OCI-LY1 (cell line): ENCODE data around the gene BACH2.

ENCODE experiments used
- H2AFZ ChIP-seq: fragments of 200-600 bp; sonication (generic), shearing (Covaris generic); 2 replicates; pipeline ENCODE4 v1.6.0; 2014; ENCODE audit warnings: antibody characterized with exemption, mild to moderate bottlenecking, low read length
- H3F3A ChIP-seq: fragments of 200-600 bp; sonication (generic), shearing (Covaris generic); 2 replicates; pipeline ENCODE4 v1.6.0; 2014; ENCODE audit warnings: mild to moderate bottlenecking, antibody characterized with exemption, low read length, moderate library complexity; ENCODE audit not compliant: insufficient read depth
- H3K27ac ChIP-seq: fragments of 200-600 bp; sonication (generic); 2 replicates; pipeline ENCODE4 v1.5.1; 2014; ENCODE audit warnings: low read length, mixed run types, mild to moderate bottlenecking, low read depth; ENCODE audit not compliant: poor library complexity, severe bottlenecking
- H3K27me3 ChIP-seq: fragments of 200-600 bp; sonication (generic); 2 replicates; pipeline ENCODE4 v1.6.0; 2014; ENCODE audit warnings: antibody characterized with exemption, mild to moderate bottlenecking, low read length, moderate library complexity; ENCODE audit not compliant: insufficient read depth
- H3K36me3 ChIP-seq: fragments of 200-600 bp; sonication (generic); 2 replicates; pipeline ENCODE4 v1.6.1; 2014; ENCODE audit warnings: mild to moderate bottlenecking, antibody characterized with exemption, low read length, moderate library complexity, mixed read lengths; ENCODE audit not compliant: insufficient read depth
- H3K4me1 ChIP-seq: fragments of 200-600 bp; sonication (generic); 2 replicates; pipeline ENCODE4 v1.5.1; 2014; ENCODE audit warnings: mild to moderate bottlenecking, low read length, moderate library complexity; ENCODE audit not compliant: insufficient read depth, severe bottlenecking
- H3K4me2 ChIP-seq: fragments of 200-600 bp; sonication (generic), shearing (Covaris generic); 2 replicates; pipeline ENCODE4 v1.6.1; 2014; ENCODE audit warnings: low read length
- H3K4me3 ChIP-seq: fragments of 200-600 bp; sonication (generic); 2 replicates; pipeline ENCODE4 v1.5.1; 2014; ENCODE audit warnings: low read length, low read depth, mild to moderate bottlenecking, mixed read lengths; ENCODE audit not compliant: poor library complexity, severe bottlenecking
- H3K79me2 ChIP-seq: fragments of 200-600 bp; shearing (Covaris generic); 2 replicates; pipeline ENCODE4 v1.6.1; 2016; ENCODE audit warnings: mixed run types, low read length, mixed read lengths; ENCODE audit not compliant: insufficient read depth
- H3K9ac ChIP-seq: fragments of 200-600 bp; sonication (generic), shearing (Covaris generic); 2 replicates; pipeline ENCODE4 v1.6.1; 2014; ENCODE audit warnings: mild to moderate bottlenecking, low read length, mixed read lengths
- H3K9me2 ChIP-seq: fragments of 200-600 bp; sonication (generic), shearing (Covaris generic); 2 replicates; pipeline ENCODE4 v1.6.1; 2014; ENCODE audit warnings: low read depth, mild to moderate bottlenecking, low read length, mixed read lengths
- H3K9me3 ChIP-seq: fragments of 200-600 bp; shearing (Covaris generic); 2 replicates; pipeline ENCODE4 v1.6.1; 2014; ENCODE audit warnings: low read length, mixed read lengths
- H4K20me1 ChIP-seq: fragments of 200-600 bp; sonication (generic), shearing (Covaris generic); 2 replicates; pipeline ENCODE4 v1.6.0; 2016; ENCODE audit warnings: mild to moderate bottlenecking, low read length; ENCODE audit not compliant: insufficient read depth
- EZH2 ChIP-seq: fragments of 200-600 bp; sonication (generic), shearing (Covaris generic); IDR thresholded peaks from 2 replicates; pipeline ENCODE4 v1.8.0; 2017; ENCODE audit warnings: borderline replicate concordance, mixed run types, mild to moderate bottlenecking, antibody characterized with exemption, low read length, moderate library complexity, mixed read lengths
- TF ChIP-seq, protein P1 (sequence below): fragments of 200-600 bp; sonication (generic), shearing (Covaris generic); IDR thresholded peaks from 2 replicates; pipeline ENCODE4 v1.5.1; 2017; ENCODE audit warnings: mild to moderate bottlenecking, antibody characterized with exemption, low read length, moderate library complexity, mixed read lengths

The BACH2 gene

DNA sequence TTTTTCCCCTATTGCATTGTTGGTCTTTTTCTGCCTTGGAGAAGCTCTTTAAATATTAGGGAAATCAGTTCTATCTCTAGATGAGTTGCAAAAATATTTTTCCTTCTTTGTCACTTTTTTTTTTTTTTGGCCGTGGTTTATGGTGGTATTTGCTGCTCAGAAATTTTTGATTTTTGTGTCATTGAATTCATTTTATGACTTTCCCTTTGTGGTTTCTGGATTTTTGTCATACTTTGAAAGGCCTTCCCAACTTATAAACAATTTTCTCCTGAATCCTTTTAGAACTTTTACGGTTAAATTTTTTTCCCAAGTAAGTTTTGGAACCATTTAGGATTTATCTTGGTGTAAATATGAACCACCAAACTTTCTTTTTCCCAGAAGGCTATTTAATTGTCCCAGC lies 256.7 kb downstream of the BACH2 start:
- H3K4me2 ChIP-seq, result no peak overlapping the region

DNA sequence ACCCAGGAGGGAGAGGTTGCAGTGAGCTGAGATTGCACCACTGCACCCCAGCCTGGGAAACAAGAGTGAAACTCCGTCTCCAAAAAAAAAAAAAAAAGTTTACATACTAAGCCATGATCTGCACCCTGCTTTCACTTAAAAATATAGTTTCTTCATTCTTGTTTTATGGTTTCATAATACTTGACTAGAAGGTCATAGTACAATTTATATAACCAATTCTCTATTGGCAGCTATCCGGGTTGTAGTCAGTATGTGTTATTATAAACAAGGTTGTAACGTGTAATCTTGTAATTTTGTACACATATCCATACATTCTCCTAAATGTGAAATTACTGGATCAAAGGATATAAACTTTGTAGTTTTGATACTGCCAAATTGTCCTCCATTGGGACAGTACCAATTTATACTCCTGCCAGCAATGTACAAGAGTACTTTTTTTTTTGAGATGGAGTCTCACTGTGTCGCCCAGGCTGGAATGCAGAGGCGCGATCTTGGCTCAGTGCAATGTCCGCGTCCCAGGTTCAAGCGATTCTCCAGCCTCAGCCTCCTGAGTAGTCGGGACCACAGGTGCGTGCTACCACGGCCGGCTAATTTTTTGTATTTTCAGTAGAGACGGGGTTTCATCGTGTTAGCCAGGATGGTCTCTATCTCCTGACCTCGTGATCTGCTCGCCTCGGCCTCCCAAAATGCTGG lies 257.5 kb downstream of the BACH2 start:
- Histone ChIP-seq H3F3A (peaks cover 4% of the 10 kb centered on the region), H3K4me1 (no peaks in the 10 kb centered on the region), H3K9me2 (no peaks in the 10 kb centered on the region), H3K4me2 (no peak overlapping the region), H3K27me3 (no peaks in the 10 kb centered on the region), H3K36me3 (peaks cover 93% of the 10 kb centered on the region), H4K20me1 (no peaks in the 10 kb centered on the region), H3K27ac (no peak overlapping the region), H2AFZ (no peak overlapping the region), H3K9ac (no peak overlapping the region), H3K4me3 (no peak overlapping the region), H3K9me3 (no peaks in the 10 kb centered on the region), H3K79me2 (peaks cover 48% of the 10 kb centered on the region)
- no peak for TF ChIP-seq EZH2
- TF ChIP-seq, protein P1, sequence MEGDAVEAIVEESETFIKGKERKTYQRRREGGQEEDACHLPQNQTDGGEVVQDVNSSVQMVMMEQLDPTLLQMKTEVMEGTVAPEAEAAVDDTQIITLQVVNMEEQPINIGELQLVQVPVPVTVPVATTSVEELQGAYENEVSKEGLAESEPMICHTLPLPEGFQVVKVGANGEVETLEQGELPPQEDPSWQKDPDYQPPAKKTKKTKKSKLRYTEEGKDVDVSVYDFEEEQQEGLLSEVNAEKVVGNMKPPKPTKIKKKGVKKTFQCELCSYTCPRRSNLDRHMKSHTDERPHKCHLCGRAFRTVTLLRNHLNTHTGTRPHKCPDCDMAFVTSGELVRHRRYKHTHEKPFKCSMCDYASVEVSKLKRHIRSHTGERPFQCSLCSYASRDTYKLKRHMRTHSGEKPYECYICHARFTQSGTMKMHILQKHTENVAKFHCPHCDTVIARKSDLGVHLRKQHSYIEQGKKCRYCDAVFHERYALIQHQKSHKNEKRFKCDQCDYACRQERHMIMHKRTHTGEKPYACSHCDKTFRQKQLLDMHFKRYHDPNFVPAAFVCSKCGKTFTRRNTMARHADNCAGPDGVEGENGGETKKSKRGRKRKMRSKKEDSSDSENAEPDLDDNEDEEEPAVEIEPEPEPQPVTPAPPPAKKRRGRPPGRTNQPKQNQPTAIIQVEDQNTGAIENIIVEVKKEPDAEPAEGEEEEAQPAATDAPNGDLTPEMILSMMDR, result no peak

More for the DNA sequence above, 256.7 kb downstream of the BACH2 start:
- TF ChIP-seq EZH2, result no peak
- TF ChIP-seq, protein P1, result no peak
- no peaks in the 10 kb centered on the region for H3K9me2 ChIP-seq
- H3K36me3 ChIP-seq, result peaks cover 93% of the 10 kb centered on the region
- H3K79me2 ChIP-seq, result peaks cover 40% of the 10 kb centered on the region
- no peak overlapping the region for H3K9ac ChIP-seq
- no peak overlapping the region for H3K4me3 ChIP-seq
- H3K27ac ChIP-seq, result no peak overlapping the region
- no peaks in the 10 kb centered on the region for H3K4me1 ChIP-seq
- no peak overlapping the region for H2AFZ ChIP-seq
- H4K20me1 ChIP-seq, result no peaks in the 10 kb centered on the region
- no peaks in the 10 kb centered on the region for H3K9me3 ChIP-seq
- peaks cover 4% of the 10 kb centered on the region for H3F3A ChIP-seq
- no peaks in the 10 kb centered on the region for H3K27me3 ChIP-seq

- Histone ChIP-seq H3K9me2 (no peaks in the 10 kb centered on the region), H3K36me3 (peaks cover 83% of the 10 kb centered on the region), H3K4me3 (no peak overlapping the region), H3K27me3 (no peaks in the 10 kb centered on the region), H3K4me2 (no peak overlapping the region), H3K27ac (no peak overlapping the region), H4K20me1 (no peaks in the 10 kb centered on the region), H3K79me2 (peaks cover 59% of the 10 kb centered on the region), H2AFZ (no peak overlapping the region), H3K4me1 (no peaks in the 10 kb centered on the region), H3K9me3 (no peaks in the 10 kb centered on the region), H3F3A (peaks cover 4% of the 10 kb centered on the region), H3K9ac (no peak overlapping the region)
- no peak for TF ChIP-seq EZH2
- TF ChIP-seq, protein P1, result no peak
Measured at GRCh38 chr6:90036963-90037362, 259.7 kb downstream of the BACH2 start.
